Measurements from ENCODE around the gene TIPARP.

TIPARP gene

DNA sequence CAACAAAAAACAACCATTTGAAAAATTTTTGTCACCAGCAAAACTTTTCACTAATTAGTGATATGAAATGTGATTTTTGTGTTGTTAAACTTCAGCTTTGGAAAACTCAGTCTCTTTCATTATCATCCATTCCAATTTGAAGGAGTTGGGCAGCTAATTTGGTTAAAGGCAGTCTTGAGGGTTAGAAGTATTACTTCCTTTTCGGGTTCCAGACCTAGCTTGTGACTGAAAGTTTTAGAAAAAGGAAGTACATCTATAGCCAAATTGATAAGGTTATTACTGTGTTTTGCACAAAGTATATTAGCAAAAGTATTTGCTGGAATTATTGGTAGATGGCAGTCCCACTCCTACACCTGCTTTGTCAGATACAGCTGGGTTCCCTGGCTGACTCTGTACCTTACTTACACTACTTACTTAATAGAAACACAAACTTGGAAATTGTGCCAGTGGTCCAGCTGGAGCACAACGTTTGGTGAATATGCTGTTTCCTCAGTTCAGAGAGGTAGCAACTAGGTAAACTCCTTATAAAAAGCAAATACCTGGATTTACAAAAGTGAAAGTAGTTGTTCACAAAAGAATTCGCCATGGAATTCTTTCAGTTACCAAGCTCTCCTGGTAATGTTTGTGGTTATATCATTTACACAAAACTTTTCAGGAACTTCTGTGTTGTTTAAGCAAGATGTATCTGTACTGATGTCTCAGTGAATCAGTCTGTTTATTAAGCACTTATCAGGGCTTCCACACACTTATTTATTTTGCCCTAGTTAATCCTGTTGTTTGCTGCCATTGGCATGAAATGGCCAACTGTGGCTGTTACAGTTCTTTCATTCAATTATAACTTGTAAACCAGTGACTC lies 31.6 kb downstream of the TIPARP start:
- Histone ChIP-seq H3K4me3 (ENCODE audit: low read length, poor library complexity, severe bottlenecking) (no peak overlapping the region), H3K4me1 (ENCODE audit: insufficient read depth, low read length, poor library complexity, severe bottlenecking) (no peaks in the 10 kb centered on the region), H4K20me1 (ENCODE audit: insufficient read depth, low read length, poor library complexity, severe bottlenecking) (no peaks in the 10 kb centered on the region), H3K4me2 (ENCODE audit: low read depth, low read length, poor library complexity, severe bottlenecking) (no peak overlapping the region), H3F3A (ENCODE audit: low read depth) (no peaks in the 10 kb centered on the region), H3K79me2 (ENCODE audit: insufficient read depth, low read length) (no peaks in the 10 kb centered on the region), H3K9ac (ENCODE audit: low read depth, low read length, poor library complexity, severe bottlenecking) (no peak overlapping the region), H2AFZ (ENCODE audit: low read length) (no peak overlapping the region), H3K9me2 (replicated peaks; ENCODE audit: low read depth, low read length) (no peaks in the 10 kb centered on the region), H3K36me3 (ENCODE audit: insufficient read depth, low read length) (peaks cover 25% of the 10 kb centered on the region; the same call in 1 of the 2 replicates), H3K27me3 (ENCODE audit: insufficient read depth, low read length, poor library complexity, severe bottlenecking) (no peaks in the 10 kb centered on the region), H3K9me3 (ENCODE audit: insufficient read depth, low read depth, low read length) (no peaks in the 10 kb centered on the region)
- no peak for TF ChIP-seq EZH2phosphoT487 (IDR thresholded peaks at IDR 0.05; ENCODE audit: borderline replicate concordance)
- TF ChIP-seq, protein P1, sequence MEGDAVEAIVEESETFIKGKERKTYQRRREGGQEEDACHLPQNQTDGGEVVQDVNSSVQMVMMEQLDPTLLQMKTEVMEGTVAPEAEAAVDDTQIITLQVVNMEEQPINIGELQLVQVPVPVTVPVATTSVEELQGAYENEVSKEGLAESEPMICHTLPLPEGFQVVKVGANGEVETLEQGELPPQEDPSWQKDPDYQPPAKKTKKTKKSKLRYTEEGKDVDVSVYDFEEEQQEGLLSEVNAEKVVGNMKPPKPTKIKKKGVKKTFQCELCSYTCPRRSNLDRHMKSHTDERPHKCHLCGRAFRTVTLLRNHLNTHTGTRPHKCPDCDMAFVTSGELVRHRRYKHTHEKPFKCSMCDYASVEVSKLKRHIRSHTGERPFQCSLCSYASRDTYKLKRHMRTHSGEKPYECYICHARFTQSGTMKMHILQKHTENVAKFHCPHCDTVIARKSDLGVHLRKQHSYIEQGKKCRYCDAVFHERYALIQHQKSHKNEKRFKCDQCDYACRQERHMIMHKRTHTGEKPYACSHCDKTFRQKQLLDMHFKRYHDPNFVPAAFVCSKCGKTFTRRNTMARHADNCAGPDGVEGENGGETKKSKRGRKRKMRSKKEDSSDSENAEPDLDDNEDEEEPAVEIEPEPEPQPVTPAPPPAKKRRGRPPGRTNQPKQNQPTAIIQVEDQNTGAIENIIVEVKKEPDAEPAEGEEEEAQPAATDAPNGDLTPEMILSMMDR (conservative IDR thresholded peaks at IDR 0.05; ENCODE audit: low read length) = no peak

DNA sequence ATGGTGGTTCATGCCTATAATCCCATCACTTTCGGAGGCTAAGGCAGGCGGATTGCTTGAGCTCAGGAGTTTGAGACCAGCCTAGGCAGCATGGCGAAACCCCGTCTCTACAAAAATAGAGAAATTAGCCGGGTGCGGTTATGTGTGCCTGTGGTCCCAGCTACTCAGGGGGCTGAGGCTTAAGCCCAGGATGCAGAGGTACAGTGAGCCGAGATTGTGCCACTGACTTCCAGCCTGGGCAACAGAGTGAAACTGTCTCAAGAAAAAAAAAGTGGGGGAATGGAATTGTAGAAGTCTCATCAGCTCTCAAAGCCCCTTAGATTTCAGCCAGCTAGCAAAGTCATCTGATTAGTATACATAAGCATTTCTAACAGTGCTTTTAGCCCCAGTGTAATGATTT lies 33.2 kb downstream of the TIPARP start:
- no peaks in the 10 kb centered on the region for H3K4me1 ChIP-seq (ENCODE audit: insufficient read depth, low read length, poor library complexity, severe bottlenecking)
- no peaks in the 10 kb centered on the region for H3F3A ChIP-seq (ENCODE audit: low read depth)
- no peak overlapping the region for H3K4me2 ChIP-seq (ENCODE audit: low read depth, low read length, poor library complexity, severe bottlenecking)
- H3K79me2 ChIP-seq (ENCODE audit: insufficient read depth, low read length) = no peaks in the 10 kb centered on the region
- H3K9ac ChIP-seq (ENCODE audit: low read depth, low read length, poor library complexity, severe bottlenecking) = no peak overlapping the region
- no peak overlapping the region for H2AFZ ChIP-seq (ENCODE audit: low read length)
- H3K27me3 ChIP-seq (ENCODE audit: insufficient read depth, low read length, poor library complexity, severe bottlenecking) = no peaks in the 10 kb centered on the region
- H3K9me3 ChIP-seq (ENCODE audit: insufficient read depth, low read depth, low read length) = no peaks in the 10 kb centered on the region
- no peaks in the 10 kb centered on the region for H4K20me1 ChIP-seq (ENCODE audit: insufficient read depth, low read length, poor library complexity, severe bottlenecking)
- no peaks in the 10 kb centered on the region for H3K9me2 ChIP-seq (replicated peaks; ENCODE audit: low read depth, low read length)
- H3K4me3 ChIP-seq (ENCODE audit: low read length, poor library complexity, severe bottlenecking) = no peak overlapping the region
- TF ChIP-seq, protein P1 (conservative IDR thresholded peaks at IDR 0.05; ENCODE audit: low read length) = no peak
- no peak for TF ChIP-seq EZH2phosphoT487 (IDR thresholded peaks at IDR 0.05; ENCODE audit: borderline replicate concordance)
- peaks cover 25% of the 10 kb centered on the region; the same call in 1 of the 2 replicates for H3K36me3 ChIP-seq (ENCODE audit: insufficient read depth, low read length)

DNA sequence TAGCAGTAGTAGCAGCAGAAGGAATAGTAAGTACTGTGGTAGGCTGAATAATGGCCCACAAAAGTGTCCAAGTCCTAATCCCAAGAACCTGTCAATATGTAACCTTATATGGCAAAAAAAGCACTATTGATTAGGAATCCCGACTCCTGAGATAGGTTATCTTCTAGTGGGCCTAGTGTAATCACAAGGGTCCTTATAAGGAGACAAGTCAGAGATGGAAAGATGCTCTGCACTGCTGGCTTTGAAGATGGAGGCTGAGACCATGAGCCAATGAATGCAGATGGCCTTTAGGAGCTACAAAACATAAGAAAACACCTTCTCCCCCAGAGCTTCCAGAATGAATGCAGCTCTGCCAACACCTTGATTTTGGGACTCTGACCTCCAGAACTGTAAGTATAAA lies 36.0 kb downstream of the TIPARP start:
- no peak overlapping the region for H2AFZ ChIP-seq (ENCODE audit: low read length)
- no peaks in the 10 kb centered on the region for H3K9me3 ChIP-seq (ENCODE audit: insufficient read depth, low read depth, low read length)
- H3K27me3 ChIP-seq (ENCODE audit: insufficient read depth, low read length, poor library complexity, severe bottlenecking) = no peaks in the 10 kb centered on the region
- H3K79me2 ChIP-seq (ENCODE audit: insufficient read depth, low read length) = no peaks in the 10 kb centered on the region
- H3K9ac ChIP-seq (ENCODE audit: low read depth, low read length, poor library complexity, severe bottlenecking) = no peak overlapping the region
- peaks cover 9% of the 10 kb centered on the region; the same call in 1 of the 2 replicates for H3K36me3 ChIP-seq (ENCODE audit: insufficient read depth, low read length)
- no peaks in the 10 kb centered on the region for H3K4me1 ChIP-seq (ENCODE audit: insufficient read depth, low read length, poor library complexity, severe bottlenecking)
- H3K9me2 ChIP-seq (replicated peaks; ENCODE audit: low read depth, low read length) = no peaks in the 10 kb centered on the region
- H3K4me2 ChIP-seq (ENCODE audit: low read depth, low read length, poor library complexity, severe bottlenecking) = no peak overlapping the region
- no peak for TF ChIP-seq EZH2phosphoT487 (IDR thresholded peaks at IDR 0.05; ENCODE audit: borderline replicate concordance)
- TF ChIP-seq, protein P1 (conservative IDR thresholded peaks at IDR 0.05; ENCODE audit: low read length) = no peak
- no peaks in the 10 kb centered on the region for H3F3A ChIP-seq (ENCODE audit: low read depth)
- H4K20me1 ChIP-seq (ENCODE audit: insufficient read depth, low read length, poor library complexity, severe bottlenecking) = no peaks in the 10 kb centered on the region
- no peak overlapping the region for H3K4me3 ChIP-seq (ENCODE audit: low read length, poor library complexity, severe bottlenecking)
